DMS79 treated with DMSO at 0.1 percent for 48 hours (cell line): ENCODE data around the gene TTLL13.
A peak's percentile ranks its signal among the peaks of the same experiment; 100 is the strongest.

Experiments
- DNase-seq: peaks from one replicate; lab custom pipeline; 2025; lab: John Stamatoyannopoulos, UW

The TTLL13 gene

GRCh38 chr15:90249203-90249863, at the start of gene TTLL13:
TSS of gene TTLL13 (plus strand) at chr15:90249556. CDS start at chr15:90250631, 1,075 bp downstream.
- peak; percentile 44 for DNase-seq

- no peak for DNase-seq
Measured at GRCh38 chr15:90200534-90201129, 48.7 kb upstream of the TTLL13 start.

GRCh38 chr15:90201130-90201943, 48.0 kb upstream of the TTLL13 start, which contains the start of gene SEMA4B:
TSS of gene SEMA4B (plus strand) at chr15:90201330. CDS start at chr15:90201579, 249 bp downstream.
- DNase-seq, result peak; percentile 10

- DNase-seq, result no peak
Measured at GRCh38 chr15:90201944-90202375, 47.4 kb upstream of the TTLL13 start.

- no peak for DNase-seq
Measured at GRCh38 chr15:90202929-90203328, 46.4 kb upstream of the TTLL13 start.

GRCh38 chr15:90203473-90203872, 45.9 kb upstream of the TTLL13 start:
- DNase-seq, result no peak

GRCh38 chr15:90203922-90204321, 45.4 kb upstream of the TTLL13 start:
- DNase-seq, result peak; percentile 32

GRCh38 chr15:90205050-90205848, 44.1 kb upstream of the TTLL13 start:
- DNase-seq, result peak; percentile 60

- peak; percentile 52 for DNase-seq
Measured at GRCh38 chr15:90205886-90206285, 43.5 kb upstream of the TTLL13 start.

GRCh38 chr15:90207252-90207651, 42.1 kb upstream of the TTLL13 start:
- DNase-seq, result no peak

GRCh38 chr15:90208356-90208755, 41.0 kb upstream of the TTLL13 start:
- DNase-seq, result no peak

GRCh38 chr15:90209591-90209990, 39.8 kb upstream of the TTLL13 start:
- DNase-seq, result no peak

- peak; percentile 19 for DNase-seq
Measured at GRCh38 chr15:90210593-90210992, 38.8 kb upstream of the TTLL13 start.

- DNase-seq, result no peak
Measured at GRCh38 chr15:90211009-90211408, 38.3 kb upstream of the TTLL13 start.

GRCh38 chr15:90211440-90212143, 37.8 kb upstream of the TTLL13 start:
- no peak for DNase-seq

GRCh38 chr15:90212221-90213098, 36.9 kb upstream of the TTLL13 start:
- peak; percentile 34 for DNase-seq

- peak; percentile 86 for DNase-seq
Measured at GRCh38 chr15:90213122-90213817, 36.1 kb upstream of the TTLL13 start.

- peak; percentile 72 for DNase-seq
Measured at GRCh38 chr15:90213818-90214204, 35.5 kb upstream of the TTLL13 start.

- DNase-seq, result no peak
Measured at GRCh38 chr15:90214553-90215196, 34.7 kb upstream of the TTLL13 start.
